IMR-90 (cell line): ENCODE data around the gene ZNF423. TPM values are rescaled to one million over a fixed set of nuclear protein-coding genes. Genes with fewer than 3 reads are reported as not detected.

Experiments
- ATAC-seq: fragments of 200-7000 bp; cut with Tn5 transposase; 2 replicates; pipeline ENCODE4 v1.9.1; 2020; ENCODE audit warnings: low read depth, mild to moderate bottlenecking, moderate library complexity
- BruUV-seq: library from RNA; stranded (reverse); fragments of 400-500 nt; replicated peaks from 2 replicates; lab custom pipeline; 2021; lab: Mats Ljungman, UMichigan
- CTCF ChIA-PET: fragments of 300-600 bp; formaldehyde crosslinking; extraction: SDS; loops from one replicate; lab custom pipeline; 2021; ENCODE audit warnings: antibody characterized with exemption; lab: Yijun Ruan, JAX
- POLR2A ChIA-PET: fragments of 300-600 bp; sonication (Branson Sonifier 250); formaldehyde crosslinking; loops from one replicate; lab custom pipeline; 2022; ENCODE audit warnings: antibody characterized with exemption; ENCODE audit not compliant: unreplicated experiment; lab: Charles Lee
- DNase-seq: peaks from one replicate; pipeline ENCODE4 v3.0.0; 2013
- H2AFZ ChIP-seq: replicated peaks from 2 replicates; pipeline ENCODE3; 2013; ENCODE audit warnings: low read length, mild to moderate bottlenecking; ENCODE audit not compliant: poor library complexity
- H2AK5ac ChIP-seq: 2 replicates; pipeline ENCODE4 v1.6.1; 2013; ENCODE audit warnings: low read depth, low read length, inconsistent platforms
- H2AK9ac ChIP-seq: replicated peaks from 2 replicates; pipeline ENCODE3; 2013; ENCODE audit warnings: mild to moderate bottlenecking, low read depth, low read length, moderate library complexity; ENCODE audit not compliant: poor library complexity
- H2BK120ac ChIP-seq: 2 replicates; pipeline ENCODE4 v1.6.1; 2013; ENCODE audit warnings: low read depth, low read length, inconsistent platforms
- H2BK15ac ChIP-seq: 3 replicates; pipeline ENCODE4 v1.6.1; 2013; ENCODE audit warnings: low read depth, low read length, inconsistent platforms
- H2BK20ac ChIP-seq: 2 replicates; pipeline ENCODE4 v1.6.1; 2013; ENCODE audit warnings: low read depth, mild to moderate bottlenecking, inconsistent platforms, low read length, moderate library complexity
- H2BK5ac ChIP-seq: 2 replicates; pipeline ENCODE4 v1.6.1; 2013; ENCODE audit warnings: mild to moderate bottlenecking, low read depth, low read length, inconsistent platforms; ENCODE audit not compliant: poor library complexity, severe bottlenecking
- H3K14ac ChIP-seq: replicated peaks from 2 replicates; pipeline ENCODE4 v1.6.1; 2013; ENCODE audit warnings: low read depth, low read length, inconsistent platforms
- H3K18ac ChIP-seq: 2 replicates; pipeline ENCODE4 v1.6.1; 2013; ENCODE audit warnings: low read depth, low read length, control low read depth
- H3K23ac ChIP-seq: 2 replicates; pipeline ENCODE4 v1.6.1; 2013; ENCODE audit warnings: low read depth, low read length, inconsistent platforms
- H3K27ac ChIP-seq: 2 replicates; pipeline ENCODE4 v1.5.1; 2013; ENCODE audit warnings: mild to moderate bottlenecking, control low read depth, low read length; ENCODE audit not compliant: insufficient read depth
- H3K27me3 ChIP-seq: 2 replicates; pipeline ENCODE4 v1.6.1; 2013; ENCODE audit warnings: low read length; ENCODE audit not compliant: control insufficient read depth, insufficient read depth
- H3K36me3 ChIP-seq: 2 replicates; pipeline ENCODE4 v1.6.1; 2013; ENCODE audit warnings: low read length, mixed read lengths; ENCODE audit not compliant: control insufficient read depth, insufficient read depth
- H3K4ac ChIP-seq: 2 replicates; pipeline ENCODE4 v1.6.1; 2013; ENCODE audit warnings: low read depth, low read length, inconsistent platforms
- H3K4me1 ChIP-seq: 2 replicates; pipeline ENCODE4 v1.6.1; 2013; ENCODE audit warnings: low read length, mixed read lengths; ENCODE audit not compliant: control insufficient read depth, insufficient read depth
- H3K4me2 ChIP-seq: 2 replicates; pipeline ENCODE4 v1.6.1; 2013; ENCODE audit warnings: low read depth, mild to moderate bottlenecking, control low read depth, low read length, moderate library complexity
- H3K4me3 ChIP-seq: 2 replicates; pipeline ENCODE4 v1.5.1; 2013; ENCODE audit warnings: low read depth, mild to moderate bottlenecking, control low read depth, low read length, moderate library complexity; ENCODE audit not compliant: insufficient read depth
- H3K56ac ChIP-seq: 2 replicates; pipeline ENCODE4 v1.6.1; 2013; ENCODE audit warnings: low read length, inconsistent platforms; ENCODE audit not compliant: insufficient read depth; ENCODE audit errors: extremely low read depth
- H3K79me1 ChIP-seq, 2 experiments: 2 replicates each; pipeline ENCODE4 v1.6.1; 2013; ENCODE audit warnings: low read length in 2 of 2, inconsistent platforms in 1 of 2, low read depth in 1 of 2
- H3K9ac ChIP-seq: 2 replicates; pipeline ENCODE4 v1.6.1; 2013; ENCODE audit warnings: low read depth, low read length, control low read depth
- H3K9me1 ChIP-seq: 2 replicates; pipeline ENCODE4 v1.6.1; 2013; ENCODE audit warnings: low read length, inconsistent platforms; ENCODE audit not compliant: insufficient read depth
- H3K9me3 ChIP-seq: 2 replicates; pipeline ENCODE4 v1.6.1; 2013; ENCODE audit warnings: low read length; ENCODE audit not compliant: control insufficient read depth, insufficient read depth
- H4K20me1 ChIP-seq: 2 replicates; pipeline ENCODE4 v1.6.1; 2013; ENCODE audit warnings: low read length, inconsistent platforms; ENCODE audit not compliant: insufficient read depth
- H4K5ac ChIP-seq: 2 replicates; pipeline ENCODE4 v1.6.1; 2013; ENCODE audit warnings: mild to moderate bottlenecking, low read depth, low read length, control low read depth
- H4K8ac ChIP-seq, 2 experiments: 2 replicates each; pipeline ENCODE4 v1.6.1; 2013; ENCODE audit warnings: low read depth in 2 of 2, low read length in 2 of 2, control low read depth in 1 of 2, inconsistent platforms in 1 of 2
- H4K91ac ChIP-seq: 2 replicates; pipeline ENCODE4 v1.6.1; 2013; ENCODE audit warnings: low read depth, low read length, inconsistent platforms; ENCODE audit not compliant: insufficient read depth
- BHLHE40 ChIP-seq: fragments of 150-350 bp; IDR thresholded peaks from 2 replicates; pipeline ENCODE4 v1.6.1; 2016; ENCODE audit warnings: mild to moderate bottlenecking, low read depth, low read length
- CEBPB ChIP-seq: IDR thresholded peaks from 2 replicates; pipeline ENCODE4 v1.6.1; 2012; ENCODE audit warnings: low read depth, low read length, improper control_type of control experiment
- CHD1 ChIP-seq: IDR thresholded peaks from 2 replicates; pipeline ENCODE4 v1.6.1; 2012; ENCODE audit warnings: low read depth, low read length, improper control_type of control experiment
- CTCF ChIP-seq: conservative IDR thresholded peaks from 2 replicates; pipeline ENCODE4 v1.5.1; 2012; ENCODE audit warnings: mild to moderate bottlenecking, low read depth, low read length, improper control_type of control experiment
- FOS ChIP-seq: fragments of 150-350 bp; IDR thresholded peaks from 2 replicates; pipeline ENCODE4 v1.6.1; 2016; ENCODE audit warnings: low read depth, low read length
- MAZ ChIP-seq: IDR thresholded peaks from 2 replicates; pipeline ENCODE4 v1.6.1; 2012; ENCODE audit warnings: low read depth, mild to moderate bottlenecking, low read length, improper control_type of control experiment, moderate library complexity, borderline replicate concordance
- MXI1 ChIP-seq: IDR thresholded peaks from 2 replicates; pipeline ENCODE4 v1.6.1; 2012; ENCODE audit warnings: low read depth, mild to moderate bottlenecking, low read length, moderate library complexity, borderline replicate concordance
- NFE2L2 ChIP-seq: fragments of 150-350 bp; IDR thresholded peaks from 2 replicates; pipeline ENCODE4 v1.6.1; 2016; ENCODE audit warnings: low read depth, mild to moderate bottlenecking, low read length
- POLR2A ChIP-seq: IDR thresholded peaks from 2 replicates; pipeline ENCODE4 v1.6.1; 2012; ENCODE audit warnings: mild to moderate bottlenecking, low read depth, low read length
- RFX5 ChIP-seq: IDR thresholded peaks from 2 replicates; pipeline ENCODE4 v1.8.0; 2012; ENCODE audit warnings: low read depth, mild to moderate bottlenecking, low read length, moderate library complexity
- WGBS, 2 experiments: methylation state at CpG; one replicate each; pipeline versions ENCODE4 v1.1.5 to v1.1.7; 2013; ENCODE audit warnings: missing lambda C conversion rate in 2 of 2; ENCODE audit not compliant: insufficient read length in 1 of 2; ENCODE audit errors: extremely low coverage in 2 of 2; 5-methylcytosine and 5-hydroxymethylcytosine counted together
- dilution Hi-C: fragments of 300-500 bp; cut with HindIII; formaldehyde crosslinking; loops from one replicate; pipeline ENCODE4 v1.14.3; 2018; ENCODE audit warnings: low sequenced_read_pairs; ENCODE audit not compliant: unreplicated experiment
- in situ Hi-C: fragments of 300-500 bp; cut with MboI; formaldehyde crosslinking; loops from 3 replicates; pipeline ENCODE4 v1.14.3; 2019; ENCODE audit warnings: low sequenced_read_pairs, inconsistent platforms, mixed read lengths
- intact Hi-C: fragments of 100-400 bp; cut with micrococcal nuclease; formaldehyde crosslinking; loops from 2 replicates; pipeline ENCODE4 v1.10.0; 2022
- polyA plus RNA-seq, 3 experiments: library from polyadenylated mRNA; depleted of rRNA; stranded (reverse); fragments of >200 nt; gene quantifications; 2 replicates each; pipeline ENCODE4 v1.2.3, GENCODE V29; 2012; ENCODE audit warnings: low replicate concordance in 1 of 3
- total RNA-seq: library from RNA; depleted of rRNA; stranded (reverse); fragments of >200 nt; gene quantifications from 2 replicates; pipeline ENCODE4 v1.2.3, GENCODE V29; 2012
- TF ChIP-seq, protein P1 (sequence below): fragments of 150-350 bp; IDR thresholded peaks from 2 replicates; pipeline ENCODE4 v1.6.1; 2017; ENCODE audit warnings: mild to moderate bottlenecking, antibody characterized with exemption, low read length, low read depth

The ZNF423 gene
- total and polyA plus RNA-seq, 2 of the 4 experiments (the other 2 are of a cell fraction) = under 0.01 to 0.10 TPM

DNA sequence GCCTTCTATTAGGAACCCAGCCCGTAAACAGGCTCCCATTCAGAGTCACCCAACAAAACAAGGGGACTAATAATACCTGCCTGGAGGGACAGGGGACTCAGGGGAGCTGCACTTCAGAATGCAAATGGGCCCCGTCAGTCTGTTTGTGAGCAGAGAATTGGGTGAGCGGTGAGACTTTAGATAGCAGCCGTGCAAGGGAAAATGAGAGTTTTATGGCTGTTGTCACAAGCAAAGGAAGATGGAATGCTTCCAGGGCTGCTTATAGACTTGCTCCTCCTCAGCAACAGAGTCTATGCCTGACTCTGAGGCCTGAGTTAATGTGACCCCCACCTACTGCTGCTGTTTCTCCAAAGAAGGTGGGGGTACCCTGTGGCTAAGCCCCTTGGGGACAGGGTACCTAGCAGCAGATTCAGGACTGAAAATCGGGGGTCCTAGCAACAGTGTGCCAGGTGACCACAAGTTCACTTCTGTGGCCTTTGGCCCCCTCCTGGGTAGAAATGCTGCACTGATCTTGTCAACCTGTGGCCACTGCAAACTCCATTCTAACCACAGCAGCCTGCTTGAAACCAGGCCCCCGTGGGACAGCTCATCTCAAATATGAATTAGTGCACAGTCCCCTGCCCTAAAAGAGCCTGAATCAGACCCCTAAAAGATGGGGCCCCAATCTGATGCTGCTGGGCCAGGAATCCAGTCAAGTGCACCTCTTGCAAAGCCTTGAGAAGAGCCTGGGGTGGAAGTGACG is 355.9 kb downstream of the ZNF423 start:
- BruUV-seq = no TSS peak
- Histone ChIP-seq H2AK5ac (no peak overlapping the region), H3K27me3 (no peaks in the 10 kb centered on the region; the same call in 1 of the 2 replicates), H4K8ac (no peak overlapping the region), H3K4ac (no peak overlapping the region), H3K79me1 (no peaks in the 10 kb centered on the region), H4K91ac (no peak overlapping the region), H3K27ac (no peak overlapping the region), H3K14ac (no peak overlapping the region), H2AK9ac (no peak overlapping the region), H3K56ac (no peak overlapping the region), H3K9ac (no peak overlapping the region), H4K20me1 (no peaks in the 10 kb centered on the region), H2AFZ (no peak overlapping the region), H3K4me1 (no peaks in the 10 kb centered on the region), H3K18ac (no peak overlapping the region), H3K23ac (no peak overlapping the region), H3K36me3 (no peaks in the 10 kb centered on the region), H3K9me3 (no peaks in the 10 kb centered on the region), H2BK20ac (no peak overlapping the region), H3K9me1 (no peaks in the 10 kb centered on the region), H4K5ac (no peak overlapping the region), H2BK5ac (no peak overlapping the region), H2BK120ac (no peak overlapping the region), H2BK15ac (no peak overlapping the region), H3K4me3 (no peak overlapping the region), H3K4me2 (no peak overlapping the region)
- POLR2A ChIA-PET = no interaction called here
- ATAC-seq = no peak
- WGBS, 2 experiments = 17% methylated on average over 2 of the region's 7 CpGs; no CpG with 5 or more reads in 1 of the 2 experiments
- dilution Hi-C loops (no loop called here), in situ Hi-C loops (no loop called here), intact Hi-C loops (no loop called here)
- no peak for DNase-seq
- CTCF ChIA-PET = no interaction called here
- TF ChIP-seq FOS (no peak), CHD1 (no peak), MXI1 (no peak), RFX5 (no peak), POLR2A (no peak), BHLHE40 (no peak), MAZ (no peak), CEBPB (no peak), NFE2L2 (no peak), CTCF (no peak)
- TF ChIP-seq, protein P1, sequence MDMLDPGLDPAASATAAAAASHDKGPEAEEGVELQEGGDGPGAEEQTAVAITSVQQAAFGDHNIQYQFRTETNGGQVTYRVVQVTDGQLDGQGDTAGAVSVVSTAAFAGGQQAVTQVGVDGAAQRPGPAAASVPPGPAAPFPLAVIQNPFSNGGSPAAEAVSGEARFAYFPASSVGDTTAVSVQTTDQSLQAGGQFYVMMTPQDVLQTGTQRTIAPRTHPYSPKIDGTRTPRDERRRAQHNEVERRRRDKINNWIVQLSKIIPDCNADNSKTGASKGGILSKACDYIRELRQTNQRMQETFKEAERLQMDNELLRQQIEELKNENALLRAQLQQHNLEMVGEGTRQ = no peak
